SK-N-MC (cell line): Measurements from ENCODE around the gene CDIP1.

Source experiments
- EZH2 ChIP-seq: fragments of 200-600 bp; sonication (generic); IDR thresholded peaks from one replicate; pipeline ENCODE4 v1.6.1; 2017; ENCODE audit warnings: antibody characterized with exemption
- POLR2AphosphoS5 ChIP-seq: IDR thresholded peaks from 2 replicates; pipeline ENCODE4 v1.6.1; 2012; ENCODE audit warnings: mild to moderate bottlenecking, low read depth, low read length, borderline replicate concordance

DNA sequence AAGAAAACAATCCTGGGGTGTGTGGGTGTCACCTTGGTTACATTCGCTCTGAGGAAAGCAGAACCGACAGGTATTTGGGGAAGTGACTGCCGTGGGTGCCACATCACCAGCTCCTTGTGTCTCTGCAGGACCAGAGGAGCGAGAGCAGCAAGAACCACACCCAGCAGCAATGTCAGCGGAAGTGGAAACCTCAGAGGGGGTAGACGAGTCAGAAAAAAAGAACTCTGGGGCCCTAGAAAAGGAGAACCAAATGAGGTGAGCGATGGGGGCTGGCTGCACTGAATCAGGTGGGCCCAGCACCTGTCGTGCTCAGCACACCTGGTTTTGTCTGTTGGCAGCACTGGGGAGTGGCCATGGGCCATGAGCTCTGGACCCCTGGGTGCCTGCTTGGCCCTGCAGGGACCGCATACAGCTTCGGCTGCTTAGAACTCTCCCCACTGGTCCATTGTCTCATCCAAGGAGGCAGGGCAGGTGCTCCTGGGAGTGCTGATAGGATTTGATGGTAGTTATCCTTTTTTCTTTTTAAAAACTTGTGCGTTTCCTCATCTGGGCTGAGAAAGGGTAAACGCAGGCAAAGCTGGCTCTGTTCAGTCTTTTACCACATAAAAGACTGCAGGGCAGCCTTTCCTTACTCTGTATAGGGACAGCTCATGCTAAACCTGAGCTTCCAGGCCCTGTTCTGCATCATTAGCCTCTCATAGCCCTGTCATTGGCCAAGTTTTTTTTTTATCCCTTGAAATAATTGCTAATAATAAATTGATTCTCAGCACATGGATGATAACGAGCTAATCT is 33.0 kb downstream of the CDIP1 start:
- no peak for TF ChIP-seq EZH2
- no peak for TF ChIP-seq POLR2AphosphoS5
